ENCODE data around the gene RPS19BP1. TPM values are rescaled to one million over a fixed set of nuclear protein-coding genes. Genes with fewer than 3 reads are reported as not detected.

Gene RPS19BP1
- total RNA-seq, 2 donors from 2014 or later = 42.6 to 47.3 TPM

GRCh38 chr22:39481595-39481994, 51.0 kb downstream of the RPS19BP1 start:
- Mint-ChIP-seq H3K36me3 (ENCODE audit: low read depth) (no peaks in the 10 kb centered on the region), H3K4me3 (no peak overlapping the region), H3K4me1 (peaks cover 6% of the 10 kb centered on the region), H3K27ac (no peak overlapping the region), H3K27me3 (peaks cover 6% of the 10 kb centered on the region)
- ATAC-seq (no peak), DNase-seq (no peak)
- H3K9me3 ChIP-seq (ENCODE audit: control insufficient read depth, low read length, poor library complexity, severe bottlenecking) = no peaks in the 10 kb centered on the region

GRCh38 chr22:39481054-39481453, 51.5 kb downstream of the RPS19BP1 start:
- no peak overlapping the region for H3K4me3 Mint-ChIP-seq
- H3K27me3 Mint-ChIP-seq = peaks cover 6% of the 10 kb centered on the region
- H3K9me3 ChIP-seq (ENCODE audit: control insufficient read depth, low read length, poor library complexity, severe bottlenecking) = no peaks in the 10 kb centered on the region
- H3K4me1 Mint-ChIP-seq = peaks cover 6% of the 10 kb centered on the region
- no peak for DNase-seq
- no peak overlapping the region for H3K27ac Mint-ChIP-seq
- H3K36me3 Mint-ChIP-seq (ENCODE audit: low read depth) = no peaks in the 10 kb centered on the region
- no peak for ATAC-seq

DNA sequence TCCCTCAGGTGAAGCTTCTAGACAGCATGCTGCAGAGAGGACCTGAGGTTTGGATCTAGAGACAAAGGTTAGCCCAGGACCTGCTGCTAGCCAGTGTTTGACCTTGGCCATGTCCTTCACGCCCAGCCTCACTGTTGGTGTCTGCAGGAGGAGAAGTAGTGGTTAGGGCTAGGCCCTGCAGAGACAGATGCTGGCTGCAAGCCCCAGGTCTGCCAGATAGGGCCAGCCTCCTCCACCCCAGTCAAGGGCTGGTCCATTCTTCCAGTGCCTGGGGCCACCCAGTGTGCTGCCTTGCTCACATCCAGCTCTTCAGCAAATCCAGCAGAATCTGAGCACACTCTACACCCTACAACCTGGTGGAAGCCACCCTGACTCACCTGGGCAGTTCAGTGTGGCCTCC, 52.0 kb downstream of the RPS19BP1 start:
- DNase-seq (no peak), ATAC-seq (no peak)
- H3K27me3 Mint-ChIP-seq = peaks cover 6% of the 10 kb centered on the region
- H3K4me3 Mint-ChIP-seq = no peak overlapping the region
- H3K9me3 ChIP-seq (ENCODE audit: control insufficient read depth, low read length, poor library complexity, severe bottlenecking) = no peaks in the 10 kb centered on the region
- no peak overlapping the region for H3K27ac Mint-ChIP-seq
- H3K4me1 Mint-ChIP-seq = peaks cover 6% of the 10 kb centered on the region
- no peaks in the 10 kb centered on the region for H3K36me3 Mint-ChIP-seq (ENCODE audit: low read depth)

- H3K27me3 Mint-ChIP-seq = peaks cover 6% of the 10 kb centered on the region
- no peaks in the 10 kb centered on the region for H3K9me3 ChIP-seq (ENCODE audit: control insufficient read depth, low read length, poor library complexity, severe bottlenecking)
- H3K4me1 Mint-ChIP-seq = peaks cover 6% of the 10 kb centered on the region
- H3K27ac Mint-ChIP-seq = no peak overlapping the region
- no peak overlapping the region for H3K4me3 Mint-ChIP-seq
- no peaks in the 10 kb centered on the region for H3K36me3 Mint-ChIP-seq (ENCODE audit: low read depth)
- no peak for ATAC-seq
- no peak for DNase-seq
Observed at GRCh38 chr22:39479254-39479653, 53.3 kb downstream of the RPS19BP1 start.

Other genes with a start within 250 kb of the RPS19BP1 start
- gene RPL3, start 213.1 kb downstream of the RPS19BP1 start, total RNA-seq = 1,000 to 10,000 TPM; 3,215 to 3,260 TPM
- 1 to 10 TPM in 1 of 2 donors, under 1 TPM in 1; 0.47 to 1.1 TPM for gene SYNGR1, start 182.8 kb downstream of the RPS19BP1 start, total RNA-seq
- gene TAB1, start 133.0 kb downstream of the RPS19BP1 start, total RNA-seq = 10 to 100 TPM; 22.0 to 23.6 TPM
- gene MGAT3, start 75.7 kb downstream of the RPS19BP1 start, total RNA-seq = under 1 TPM; 0.25 to 0.96 TPM
- gene MIEF1, start 30.5 kb downstream of the RPS19BP1 start, total RNA-seq = 10 to 100 TPM; 16.9 to 22.7 TPM
- 100 to 1,000 TPM; 260 to 333 TPM for gene ATF4, start 12.2 kb downstream of the RPS19BP1 start, total RNA-seq
- 10 to 100 TPM; 20.3 to 27.9 TPM for gene CACNA1I, start 38.0 kb upstream of the RPS19BP1 start, total RNA-seq

Data from T-helper 17 cell (primary cell).